AG09309 (cell line): ENCODE data around the gene ARID5B.

ENCODE experiments used
- DNase-seq: peaks from one replicate; pipeline ENCODE4 v3.0.0-alpha.2; 2010; ENCODE audit warnings: low read depth
- H3K4me3 ChIP-seq: 2 replicates; pipeline ENCODE4 v1.5.1; 2011; ENCODE audit warnings: mild to moderate bottlenecking, low read depth, low read length, moderate library complexity; ENCODE audit not compliant: control insufficient read depth
- TF ChIP-seq, protein P1 (sequence below): IDR thresholded peaks from 2 replicates; pipeline ENCODE4 v1.5.1; 2011; ENCODE audit warnings: mild to moderate bottlenecking, low read depth, low read length, inconsistent platforms; ENCODE audit not compliant: insufficient read depth, control insufficient read depth; ENCODE audit errors: missing control alignments

The ARID5B gene

DNA sequence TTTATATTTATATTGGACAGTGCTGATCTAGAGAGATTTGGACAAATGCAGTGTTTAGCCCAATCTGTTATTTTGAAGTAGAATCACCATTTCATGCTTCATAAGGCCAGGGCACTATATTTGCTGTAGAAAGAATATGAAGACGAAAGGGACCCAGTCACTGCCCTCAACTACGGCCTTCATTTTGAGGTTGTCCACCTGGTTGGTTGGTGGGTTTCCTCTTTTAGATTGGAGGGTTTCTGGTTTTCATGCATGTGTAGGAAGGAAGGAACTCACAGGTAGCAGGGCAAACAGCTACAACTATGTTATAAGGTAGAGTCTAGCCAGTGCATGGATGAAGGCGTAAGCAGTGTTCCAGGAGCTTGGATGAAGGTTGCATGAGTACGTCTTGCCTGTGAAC, 56.3 kb downstream of the ARID5B start:
- TF ChIP-seq, protein P1, sequence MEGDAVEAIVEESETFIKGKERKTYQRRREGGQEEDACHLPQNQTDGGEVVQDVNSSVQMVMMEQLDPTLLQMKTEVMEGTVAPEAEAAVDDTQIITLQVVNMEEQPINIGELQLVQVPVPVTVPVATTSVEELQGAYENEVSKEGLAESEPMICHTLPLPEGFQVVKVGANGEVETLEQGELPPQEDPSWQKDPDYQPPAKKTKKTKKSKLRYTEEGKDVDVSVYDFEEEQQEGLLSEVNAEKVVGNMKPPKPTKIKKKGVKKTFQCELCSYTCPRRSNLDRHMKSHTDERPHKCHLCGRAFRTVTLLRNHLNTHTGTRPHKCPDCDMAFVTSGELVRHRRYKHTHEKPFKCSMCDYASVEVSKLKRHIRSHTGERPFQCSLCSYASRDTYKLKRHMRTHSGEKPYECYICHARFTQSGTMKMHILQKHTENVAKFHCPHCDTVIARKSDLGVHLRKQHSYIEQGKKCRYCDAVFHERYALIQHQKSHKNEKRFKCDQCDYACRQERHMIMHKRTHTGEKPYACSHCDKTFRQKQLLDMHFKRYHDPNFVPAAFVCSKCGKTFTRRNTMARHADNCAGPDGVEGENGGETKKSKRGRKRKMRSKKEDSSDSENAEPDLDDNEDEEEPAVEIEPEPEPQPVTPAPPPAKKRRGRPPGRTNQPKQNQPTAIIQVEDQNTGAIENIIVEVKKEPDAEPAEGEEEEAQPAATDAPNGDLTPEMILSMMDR = no peak
- H3K4me3 ChIP-seq = no peak overlapping the region
- DNase-seq = no peak

DNA sequence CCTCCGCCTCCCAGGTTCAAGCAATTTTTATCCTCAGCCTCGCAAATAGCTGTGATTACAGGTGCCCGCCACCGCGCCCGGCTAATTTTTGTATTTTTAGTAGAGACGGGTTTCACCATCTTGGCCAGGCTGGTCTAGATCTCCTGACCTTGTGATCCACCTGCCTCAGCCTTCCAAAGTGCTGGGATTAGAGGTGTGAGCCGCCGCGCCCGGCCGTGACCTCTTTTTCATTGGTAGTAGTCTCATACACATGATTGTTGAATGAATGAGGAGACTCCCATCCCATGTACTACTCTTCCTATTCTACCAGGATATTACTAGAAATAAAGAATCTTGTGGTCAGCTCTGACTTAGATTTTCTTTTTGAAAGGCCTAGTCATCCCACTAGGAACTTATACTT, 56.8 kb downstream of the ARID5B start:
- H3K4me3 ChIP-seq = no peak overlapping the region
- DNase-seq = no peak
- TF ChIP-seq, protein P1 = no peak

DNA sequence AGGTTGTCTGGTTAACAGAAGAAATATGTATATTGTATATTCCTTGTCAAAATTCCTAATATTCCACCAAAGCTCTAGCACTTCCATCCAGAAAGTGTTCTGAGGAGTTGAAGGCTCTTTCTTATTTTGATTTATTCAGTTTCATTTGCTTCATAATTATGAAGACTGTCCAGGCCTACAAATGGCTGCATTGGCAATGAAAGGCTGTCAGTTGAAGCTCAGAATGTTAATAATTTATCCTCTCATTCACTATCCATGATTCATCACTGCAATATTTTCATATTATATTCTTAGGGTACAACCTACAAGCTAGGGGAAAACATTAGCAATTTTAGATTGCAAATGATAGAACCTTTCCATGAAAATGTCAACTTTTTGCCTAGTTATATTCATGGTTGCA, 57.3 kb downstream of the ARID5B start:
- TF ChIP-seq, protein P1 = no peak
- no peak for DNase-seq
- no peak overlapping the region for H3K4me3 ChIP-seq

DNA sequence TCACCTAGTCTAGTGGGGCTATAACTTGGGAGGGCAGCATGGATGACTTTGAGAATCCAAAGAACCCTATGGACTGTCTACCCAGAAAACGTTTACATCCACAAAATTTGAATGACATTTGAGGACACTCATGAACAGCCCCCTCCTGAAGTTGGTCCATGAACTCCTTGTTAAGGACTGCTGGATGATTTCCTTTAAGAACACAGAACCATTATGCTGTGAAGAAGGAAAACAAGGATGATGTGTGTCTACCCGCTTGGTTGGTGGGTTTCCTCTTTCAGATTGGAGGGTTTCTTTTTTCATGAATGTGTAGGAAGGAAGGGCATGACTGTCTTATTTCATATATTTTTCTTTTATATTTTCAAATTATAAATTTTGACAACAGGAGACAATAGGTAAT, 58.3 kb downstream of the ARID5B start:
- TF ChIP-seq, protein P1 = no peak
- no peak overlapping the region for H3K4me3 ChIP-seq
- no peak for DNase-seq

DNA sequence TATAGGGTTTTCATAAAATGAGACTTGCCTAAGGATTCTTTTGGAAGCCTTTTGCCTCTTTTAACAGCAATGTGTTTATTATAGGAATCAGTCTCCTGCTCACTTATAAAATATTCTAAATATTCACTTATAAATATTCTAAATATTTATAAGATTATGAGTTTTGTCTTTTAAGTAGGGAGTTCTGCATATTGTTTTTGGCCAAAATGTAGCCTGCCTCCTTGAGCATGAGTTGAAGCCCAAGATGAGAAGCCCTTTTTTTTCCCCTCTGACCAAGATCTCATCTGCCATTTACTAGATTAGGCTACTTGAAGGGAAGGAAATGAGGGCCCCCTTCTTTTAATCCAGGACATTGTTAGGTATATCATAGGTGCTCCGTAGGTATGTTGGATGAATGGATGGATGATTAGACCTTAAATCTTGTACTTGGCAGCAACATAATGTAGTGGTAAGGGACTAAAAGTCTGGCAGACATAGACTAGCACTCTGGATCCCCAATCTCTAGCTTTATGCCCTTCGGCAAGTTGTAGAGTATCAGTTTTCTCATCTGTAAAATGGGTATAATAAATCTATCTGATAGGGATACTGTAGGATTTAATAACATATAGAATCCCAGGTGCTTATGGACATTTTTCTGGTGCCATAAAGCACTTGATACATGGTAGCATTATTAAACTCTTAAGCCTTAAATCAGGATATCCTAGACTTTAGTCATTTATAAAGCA, 59.1 kb downstream of the ARID5B start:
- H3K4me3 ChIP-seq = no peak overlapping the region
- TF ChIP-seq, protein P1 = no peak
- no peak for DNase-seq

DNA sequence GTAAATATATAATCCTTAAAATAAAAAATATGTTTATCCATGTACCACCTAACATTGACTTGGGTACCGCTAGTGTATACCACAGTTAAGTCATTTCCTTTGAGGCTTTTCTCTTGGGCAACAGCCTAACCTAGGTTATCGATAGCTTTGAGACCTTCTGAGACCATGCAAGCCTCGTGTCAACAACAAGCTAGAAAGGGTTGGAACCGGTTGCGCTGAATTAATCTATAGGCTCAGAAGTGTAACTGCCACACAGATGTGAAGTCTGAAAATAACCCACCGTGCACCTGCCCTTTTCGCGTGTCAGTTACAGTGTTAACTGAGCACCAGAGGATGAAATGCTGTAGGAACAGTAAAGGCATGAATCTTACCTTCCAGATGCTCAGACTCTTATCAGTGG, 59.8 kb downstream of the ARID5B start:
- TF ChIP-seq, protein P1 = no peak
- H3K4me3 ChIP-seq = no peak overlapping the region
- no peak for DNase-seq
